Tongue (tissue), 2 donors: Measurements from ENCODE around the gene POGZ. TPM values are rescaled to one million over a fixed set of nuclear protein-coding genes. Genes with fewer than 3 reads are reported as not detected.

ENCODE experiments used
- DNase-seq: peaks from one replicate; pipeline ENCODE4 v3.0.0-alpha.2; 2015
- total RNA-seq: library from RNA; depleted of rRNA; stranded (reverse); fragments of >200 nt; gene quantifications from one replicate; pipeline ENCODE4 v1.2.3, GENCODE V29; 2014

POGZ gene
- 44.7 TPM for total RNA-seq

- DNase-seq, result peak; percentile 99
Observed at GRCh38 chr1:151459331-151460046, at the start of gene POGZ. Gene POGZ, minus strand, starts transcription at chr1:151459494. Its CDS starts 17,290 bp downstream, at chr1:151442204.

- DNase-seq, result no peak
Observed at GRCh38 chr1:151508833-151509232, 49.5 kb upstream of the POGZ start.

- DNase-seq, result no peak
Observed at GRCh38 chr1:151504759-151505158, 45.5 kb upstream of the POGZ start.

GRCh38 chr1:151504252-151504651, 45.0 kb upstream of the POGZ start:
- no peak for DNase-seq

- DNase-seq, result no peak
Observed at GRCh38 chr1:151502859-151503780, 43.8 kb upstream of the POGZ start.

- no peak for DNase-seq
Observed at GRCh38 chr1:151502035-151502700, 42.9 kb upstream of the POGZ start.

GRCh38 chr1:151501474-151501873, 42.2 kb upstream of the POGZ start:
- no peak for DNase-seq

GRCh38 chr1:151499930-151500329, 40.6 kb upstream of the POGZ start:
- DNase-seq, result no peak

GRCh38 chr1:151499365-151499764, 40.1 kb upstream of the POGZ start:
- no peak for DNase-seq

GRCh38 chr1:151495316-151495715, 36.0 kb upstream of the POGZ start:
- DNase-seq, result no peak

- DNase-seq, result peak; percentile 59
Observed at GRCh38 chr1:151494741-151495281, 35.5 kb upstream of the POGZ start.

- no peak for DNase-seq
Observed at GRCh38 chr1:151493042-151493441, 33.7 kb upstream of the POGZ start.

GRCh38 chr1:151492120-151492519, 32.8 kb upstream of the POGZ start:
- DNase-seq, result no peak

- DNase-seq, result no peak
Observed at GRCh38 chr1:151491641-151492040, 32.3 kb upstream of the POGZ start.

- no peak for DNase-seq
Observed at GRCh38 chr1:151486557-151486956, 27.3 kb upstream of the POGZ start.

GRCh38 chr1:151485685-151486255, 26.5 kb upstream of the POGZ start:
- DNase-seq, result no peak

- DNase-seq, result no peak
Observed at GRCh38 chr1:151482017-151482416, 22.7 kb upstream of the POGZ start.

GRCh38 chr1:151479462-151479861, 20.2 kb upstream of the POGZ start:
- no peak for DNase-seq

GRCh38 chr1:151478923-151479322, 19.6 kb upstream of the POGZ start:
- no peak for DNase-seq

GRCh38 chr1:151478140-151478812, 19.0 kb upstream of the POGZ start:
- no peak for DNase-seq

GRCh38 chr1:151477066-151477465, 17.8 kb upstream of the POGZ start:
- DNase-seq, result no peak

- no peak for DNase-seq
Observed at GRCh38 chr1:151476083-151476482, 16.8 kb upstream of the POGZ start.
